Measurements from ENCODE around the gene MYO1A. TPM values are rescaled to one million over a fixed set of nuclear protein-coding genes. Genes with fewer than 3 reads are reported as not detected.
A peak's percentile ranks its signal among the peaks of the same experiment; 100 is the strongest.

MYO1A gene
- total RNA-seq, 1 experiment from 2014 or later, result 0.26 TPM

GRCh38 chr12:57090490-57090889 lies 40.6 kb upstream of the MYO1A start:
- Histone ChIP-seq H4K8ac (replicated peaks; ENCODE audit: insufficient read length, low read depth, low read length) (no peak overlapping the region), H3K4ac (ENCODE audit: low read depth, low read length) (no peak overlapping the region), H2BK15ac (ENCODE audit: low read depth, low read length) (no peak overlapping the region), H3K9ac (ENCODE audit: extremely low read depth, insufficient read length, low read length) (no peak overlapping the region), H2AK5ac (ENCODE audit: insufficient read length, low read length) (no peak overlapping the region), H4K5ac (ENCODE audit: insufficient read length, low read depth, low read length) (no peak overlapping the region), H3K79me2 (ENCODE audit: insufficient read depth, low read length) (no peaks in the 10 kb centered on the region; the same call in 1 of the 2 replicates), H4K20me1 (ENCODE audit: control insufficient read depth, insufficient read depth, insufficient read length) (no peaks in the 10 kb centered on the region), H3K14ac (ENCODE audit: insufficient read depth, low read length) (no peak overlapping the region), H3K56ac (ENCODE audit: insufficient read length, low read depth, low read length) (no peak overlapping the region), H2AFZ (ENCODE audit: low read length) (no peak overlapping the region), H3K18ac (ENCODE audit: insufficient read length, low read depth, low read length) (no peak overlapping the region), H2BK20ac (ENCODE audit: low read depth, low read length, poor library complexity, severe bottlenecking) (no peak overlapping the region), H2BK5ac (ENCODE audit: insufficient read length, low read length) (no peak overlapping the region), H2BK120ac (ENCODE audit: low read depth, low read length, poor library complexity, severe bottlenecking) (no peak overlapping the region), H3K27ac (ENCODE audit: insufficient read length, low read depth, low read length) (no peak overlapping the region), H3K23ac (ENCODE audit: insufficient read length, low read depth, low read length) (no peak overlapping the region), H3K4me1 (ENCODE audit: insufficient read depth, low read length) (no peaks in the 10 kb centered on the region; the same call in 1 of the 2 replicates), H2BK12ac (ENCODE audit: insufficient read length, low read depth, low read length) (no peak overlapping the region), H3K23me2 (ENCODE audit: insufficient read length, low read depth, low read length, poor library complexity, severe bottlenecking) (peaks cover 9% of the 10 kb centered on the region), H3K4me2 (ENCODE audit: insufficient read depth, insufficient read length, low read length) (no peak overlapping the region), H3K27me3 (ENCODE audit: insufficient read depth, low read length) (no peaks in the 10 kb centered on the region), H4K91ac (ENCODE audit: insufficient read length, low read depth, low read length) (no peak overlapping the region), H3K9me3 (ENCODE audit: control insufficient read depth, low read depth, low read length) (no peaks in the 10 kb centered on the region), H3T11ph (ENCODE audit: low read length) (no peak overlapping the region), H3K79me1 (ENCODE audit: insufficient read depth, low read depth, low read length, poor library complexity, severe bottlenecking) (no peaks in the 10 kb centered on the region)
- WGBS (ENCODE audit: extremely low coverage, insufficient read length, low lambda C conversion rate), result no CpG with 5 or more reads among the region's 6 CpGs
- DNase-seq, result no peak
- no peaks in the 10 kb centered on the region; a peak in 1 of 5 replicates for H3K9me3 Mint-ChIP-seq
- no peak for TF ChIP-seq CTCF (conservative IDR thresholded peaks at IDR 0.05)
- peaks cover 54 to 63% of the 10 kb centered on the region in 2 experiments for H3K4me1 Mint-ChIP-seq
- peaks cover 13 to 53% (median 39%) of the 10 kb centered on the region in 3 experiments for H3K36me3 Mint-ChIP-seq (ENCODE audit: insufficient read depth in 1 of 3, low read depth in 3 of 3)
- peak overlapping the region; percentile 89 to 93 for H3K4me3 Mint-ChIP-seq
- H3K27ac Mint-ChIP-seq, result no peak overlapping the region; a peak in 1 of 7 replicates
- H3K27me3 Mint-ChIP-seq (ENCODE audit: low read depth), result no peaks in the 10 kb centered on the region

All from H9 (cell line).